HepG2 (cell line): ENCODE results near the gene COPZ1. TPM values are rescaled to one million over a fixed set of nuclear protein-coding genes. Genes with fewer than 3 reads are reported as not detected.

Experiments
- HNF1B ChIP-seq: sonication (generic); formaldehyde crosslinking; IDR thresholded peaks from 2 replicates; pipeline ENCODE4 v1.5.1; 2020; ENCODE audit warnings: mild to moderate bottlenecking, moderate library complexity, missing genetic modification reagents
- PAF1 ChIP-seq: IDR thresholded peaks from 2 replicates; pipeline ENCODE4 v1.6.1; 2016; ENCODE audit warnings: missing genetic modification reagents, missing compliant biosample characterization
- TBL1XR1 ChIP-seq: fragments of 150-350 bp; IDR thresholded peaks from 2 replicates; pipeline ENCODE4 v1.6.1; 2014; ENCODE audit warnings: borderline replicate concordance, low read length; ENCODE audit not compliant: partially characterized antibody
- TCF7 ChIP-seq: sonication (generic); IDR thresholded peaks from 2 replicates; pipeline ENCODE4 v1.6.1; 2016; ENCODE audit warnings: antibody characterized with exemption, low read depth
- TMF1 ChIP-seq: sonication (generic); formaldehyde crosslinking; IDR thresholded peaks from 2 replicates; pipeline ENCODE4 v1.8.1; 2022; ENCODE audit warnings: low read depth, missing genetic modification reagents
- ZBED4 ChIP-seq: sonication (generic); formaldehyde crosslinking; IDR thresholded peaks from 2 replicates; pipeline ENCODE4 v1.4.0; 2020; ENCODE audit warnings: missing genetic modification reagents, borderline replicate concordance
- ZNF256 ChIP-seq: sonication (generic); formaldehyde crosslinking; conservative IDR thresholded peaks from 2 replicates; pipeline ENCODE4 v1.4.0; 2020; ENCODE audit warnings: missing genetic modification reagents
- ZNF615 ChIP-seq: sonication (generic); formaldehyde crosslinking; IDR thresholded peaks from 2 replicates; pipeline ENCODE4 v1.5.0; 2020; ENCODE audit warnings: mild to moderate bottlenecking, missing genetic modification reagents, borderline replicate concordance
- polyA plus RNA-seq, 8 experiments: library from polyadenylated mRNA; depleted of rRNA in 3 of 8; stranded (reverse) in 7 of 8; unstranded in 1 of 8; fragments of >200 nt; fragmentation: Illumina TruSeq in 4 of 8; extraction: Trizol in 4 of 8; gene quantifications; 2 replicates each; pipeline versions ENCODE4 v1.2.1 to v1.2.3, GENCODE V29; 2011 to 2016; ENCODE audit warnings: low read depth in 4 of 8, missing spikeins in 1 of 8, mixed read lengths in 1 of 8; ENCODE audit not compliant: insufficient read depth in 1 of 8
- total RNA-seq, 5 experiments: library from RNA; depleted of rRNA; stranded (reverse); fragments of >200 nt; fragmentation: Illumina TruSeq; extraction: Trizol; gene quantifications; 2 replicates each; pipeline ENCODE4 v1.2.3, GENCODE V29; 2016; ENCODE audit warnings: low read depth in 1 of 5
- TF ChIP-seq, protein P1 (sequence below): sonication (generic); formaldehyde crosslinking; IDR thresholded peaks from 2 replicates; pipeline ENCODE4 v1.9.0; 2021; ENCODE audit warnings: mild to moderate bottlenecking, missing genetic modification reagents
- TF ChIP-seq, protein P2 (sequence below): IDR thresholded peaks from 2 replicates; pipeline ENCODE4 v1.6.1; 2012; ENCODE audit warnings: low read length, improper control_type of control experiment

COPZ1 gene
- total and polyA plus RNA-seq, 2 of the 13 experiments (the other 11 are each of a cell fraction or from before 2014, with no cell fraction given): 125 to 184 TPM

DNA sequence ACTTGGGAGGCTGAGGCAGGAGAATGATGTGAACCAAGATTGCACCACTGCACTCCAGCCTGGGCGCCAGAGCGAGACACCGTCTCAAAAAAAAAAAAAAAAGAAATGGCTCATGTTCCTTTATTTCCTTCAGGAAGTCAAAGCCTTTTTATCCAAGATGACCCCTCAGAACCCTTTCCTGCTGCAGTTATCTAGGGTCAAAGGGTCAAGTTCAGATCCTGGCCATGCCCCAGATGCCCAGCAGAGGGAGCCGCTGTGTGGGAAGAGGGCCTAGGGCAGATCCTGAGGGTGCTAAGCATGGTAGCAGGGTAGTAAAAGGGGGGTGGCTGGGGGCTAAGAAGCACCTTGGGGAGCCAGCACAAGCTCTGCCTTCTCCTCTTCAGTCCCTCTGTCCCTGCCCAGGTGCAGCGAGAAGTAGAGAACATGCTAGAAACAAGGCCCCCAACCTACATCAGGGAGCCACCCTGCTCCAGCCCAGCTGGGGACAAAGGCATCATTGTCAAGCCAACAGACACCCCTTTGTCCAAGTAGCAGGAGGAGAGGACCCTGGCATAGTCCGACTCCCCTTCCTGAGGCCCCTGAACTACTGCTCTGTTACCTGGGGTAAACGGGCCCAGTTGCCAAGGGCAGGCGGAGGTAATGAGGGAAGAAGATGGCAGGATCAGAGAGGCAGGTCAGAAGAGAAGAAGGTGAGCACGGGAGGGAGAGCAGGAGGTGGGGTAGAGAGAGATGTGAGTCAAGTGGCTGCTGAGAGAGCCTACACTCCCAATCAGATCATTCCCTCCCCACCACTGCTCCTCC, 30.6 kb upstream of the COPZ1 start (continued):
- no peak for TF ChIP-seq ZBED4 (CRISPR knock-in tag)
- 0 out of 2 replicates have a peak, but pooled peaks have one; percentile 30 for TF ChIP-seq TCF7
- no peak for TF ChIP-seq PAF1 (CRISPR knock-in tag)
- TF ChIP-seq, protein P1, sequence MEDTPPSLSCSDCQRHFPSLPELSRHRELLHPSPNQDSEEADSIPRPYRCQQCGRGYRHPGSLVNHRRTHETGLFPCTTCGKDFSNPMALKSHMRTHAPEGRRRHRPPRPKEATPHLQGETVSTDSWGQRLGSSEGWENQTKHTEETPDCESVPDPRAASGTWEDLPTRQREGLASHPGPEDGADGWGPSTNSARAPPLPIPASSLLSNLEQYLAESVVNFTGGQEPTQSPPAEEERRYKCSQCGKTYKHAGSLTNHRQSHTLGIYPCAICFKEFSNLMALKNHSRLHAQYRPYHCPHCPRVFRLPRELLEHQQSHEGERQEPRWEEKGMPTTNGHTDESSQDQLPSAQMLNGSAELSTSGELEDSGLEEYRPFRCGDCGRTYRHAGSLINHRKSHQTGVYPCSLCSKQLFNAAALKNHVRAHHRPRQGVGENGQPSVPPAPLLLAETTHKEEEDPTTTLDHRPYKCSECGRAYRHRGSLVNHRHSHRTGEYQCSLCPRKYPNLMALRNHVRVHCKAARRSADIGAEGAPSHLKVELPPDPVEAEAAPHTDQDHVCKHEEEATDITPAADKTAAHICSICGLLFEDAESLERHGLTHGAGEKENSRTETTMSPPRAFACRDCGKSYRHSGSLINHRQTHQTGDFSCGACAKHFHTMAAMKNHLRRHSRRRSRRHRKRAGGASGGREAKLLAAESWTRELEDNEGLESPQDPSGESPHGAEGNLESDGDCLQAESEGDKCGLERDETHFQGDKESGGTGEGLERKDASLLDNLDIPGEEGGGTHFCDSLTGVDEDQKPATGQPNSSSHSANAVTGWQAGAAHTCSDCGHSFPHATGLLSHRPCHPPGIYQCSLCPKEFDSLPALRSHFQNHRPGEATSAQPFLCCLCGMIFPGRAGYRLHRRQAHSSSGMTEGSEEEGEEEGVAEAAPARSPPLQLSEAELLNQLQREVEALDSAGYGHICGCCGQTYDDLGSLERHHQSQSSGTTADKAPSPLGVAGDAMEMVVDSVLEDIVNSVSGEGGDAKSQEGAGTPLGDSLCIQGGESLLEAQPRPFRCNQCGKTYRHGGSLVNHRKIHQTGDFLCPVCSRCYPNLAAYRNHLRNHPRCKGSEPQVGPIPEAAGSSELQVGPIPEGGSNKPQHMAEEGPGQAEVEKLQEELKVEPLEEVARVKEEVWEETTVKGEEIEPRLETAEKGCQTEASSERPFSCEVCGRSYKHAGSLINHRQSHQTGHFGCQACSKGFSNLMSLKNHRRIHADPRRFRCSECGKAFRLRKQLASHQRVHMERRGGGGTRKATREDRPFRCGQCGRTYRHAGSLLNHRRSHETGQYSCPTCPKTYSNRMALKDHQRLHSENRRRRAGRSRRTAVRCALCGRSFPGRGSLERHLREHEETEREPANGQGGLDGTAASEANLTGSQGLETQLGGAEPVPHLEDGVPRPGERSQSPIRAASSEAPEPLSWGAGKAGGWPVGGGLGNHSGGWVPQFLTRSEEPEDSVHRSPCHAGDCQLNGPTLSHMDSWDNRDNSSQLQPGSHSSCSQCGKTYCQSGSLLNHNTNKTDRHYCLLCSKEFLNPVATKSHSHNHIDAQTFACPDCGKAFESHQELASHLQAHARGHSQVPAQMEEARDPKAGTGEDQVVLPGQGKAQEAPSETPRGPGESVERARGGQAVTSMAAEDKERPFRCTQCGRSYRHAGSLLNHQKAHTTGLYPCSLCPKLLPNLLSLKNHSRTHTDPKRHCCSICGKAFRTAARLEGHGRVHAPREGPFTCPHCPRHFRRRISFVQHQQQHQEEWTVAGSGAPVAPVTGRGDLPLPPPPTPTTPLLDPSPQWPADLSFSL (CRISPR knock-in tag): no peak
- TF ChIP-seq, protein P2, sequence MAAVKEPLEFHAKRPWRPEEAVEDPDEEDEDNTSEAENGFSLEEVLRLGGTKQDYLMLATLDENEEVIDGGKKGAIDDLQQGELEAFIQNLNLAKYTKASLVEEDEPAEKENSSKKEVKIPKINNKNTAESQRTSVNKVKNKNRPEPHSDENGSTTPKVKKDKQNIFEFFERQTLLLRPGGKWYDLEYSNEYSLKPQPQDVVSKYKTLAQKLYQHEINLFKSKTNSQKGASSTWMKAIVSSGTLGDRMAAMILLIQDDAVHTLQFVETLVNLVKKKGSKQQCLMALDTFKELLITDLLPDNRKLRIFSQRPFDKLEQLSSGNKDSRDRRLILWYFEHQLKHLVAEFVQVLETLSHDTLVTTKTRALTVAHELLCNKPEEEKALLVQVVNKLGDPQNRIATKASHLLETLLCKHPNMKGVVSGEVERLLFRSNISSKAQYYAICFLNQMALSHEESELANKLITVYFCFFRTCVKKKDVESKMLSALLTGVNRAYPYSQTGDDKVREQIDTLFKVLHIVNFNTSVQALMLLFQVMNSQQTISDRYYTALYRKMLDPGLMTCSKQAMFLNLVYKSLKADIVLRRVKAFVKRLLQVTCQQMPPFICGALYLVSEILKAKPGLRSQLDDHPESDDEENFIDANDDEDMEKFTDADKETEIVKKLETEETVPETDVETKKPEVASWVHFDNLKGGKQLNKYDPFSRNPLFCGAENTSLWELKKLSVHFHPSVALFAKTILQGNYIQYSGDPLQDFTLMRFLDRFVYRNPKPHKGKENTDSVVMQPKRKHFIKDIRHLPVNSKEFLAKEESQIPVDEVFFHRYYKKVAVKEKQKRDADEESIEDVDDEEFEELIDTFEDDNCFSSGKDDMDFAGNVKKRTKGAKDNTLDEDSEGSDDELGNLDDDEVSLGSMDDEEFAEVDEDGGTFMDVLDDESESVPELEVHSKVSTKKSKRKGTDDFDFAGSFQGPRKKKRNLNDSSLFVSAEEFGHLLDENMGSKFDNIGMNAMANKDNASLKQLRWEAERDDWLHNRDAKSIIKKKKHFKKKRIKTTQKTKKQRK: no peak
- TF ChIP-seq ZNF256 (CRISPR knock-in tag): no peak
- TF ChIP-seq TMF1 (CRISPR knock-in tag): no peak
- peak; percentile 87 for TF ChIP-seq HNF1B (CRISPR knock-in tag)
- peak; percentile 66; the same call in 1 of the 2 replicates for TF ChIP-seq ZNF615 (CRISPR knock-in tag)
- TF ChIP-seq TBL1XR1: peak; percentile 80
